ENCODE data around the gene CENPL.

GRCh38 chr1:173821680-173822079 lies 3.0 kb downstream of the CENPL start:
- TF ChIP-seq, protein P1, sequence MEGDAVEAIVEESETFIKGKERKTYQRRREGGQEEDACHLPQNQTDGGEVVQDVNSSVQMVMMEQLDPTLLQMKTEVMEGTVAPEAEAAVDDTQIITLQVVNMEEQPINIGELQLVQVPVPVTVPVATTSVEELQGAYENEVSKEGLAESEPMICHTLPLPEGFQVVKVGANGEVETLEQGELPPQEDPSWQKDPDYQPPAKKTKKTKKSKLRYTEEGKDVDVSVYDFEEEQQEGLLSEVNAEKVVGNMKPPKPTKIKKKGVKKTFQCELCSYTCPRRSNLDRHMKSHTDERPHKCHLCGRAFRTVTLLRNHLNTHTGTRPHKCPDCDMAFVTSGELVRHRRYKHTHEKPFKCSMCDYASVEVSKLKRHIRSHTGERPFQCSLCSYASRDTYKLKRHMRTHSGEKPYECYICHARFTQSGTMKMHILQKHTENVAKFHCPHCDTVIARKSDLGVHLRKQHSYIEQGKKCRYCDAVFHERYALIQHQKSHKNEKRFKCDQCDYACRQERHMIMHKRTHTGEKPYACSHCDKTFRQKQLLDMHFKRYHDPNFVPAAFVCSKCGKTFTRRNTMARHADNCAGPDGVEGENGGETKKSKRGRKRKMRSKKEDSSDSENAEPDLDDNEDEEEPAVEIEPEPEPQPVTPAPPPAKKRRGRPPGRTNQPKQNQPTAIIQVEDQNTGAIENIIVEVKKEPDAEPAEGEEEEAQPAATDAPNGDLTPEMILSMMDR (conservative IDR thresholded peaks at IDR 0.05): no peak
- no peak for TF ChIP-seq ZFX (IDR thresholded peaks at IDR 0.05)

All from C4-2B (cell line).